ENCODE measurements around the gene WBP2.
"Not testable (repeated sequence)": the region's sequence is repeated elsewhere in the genome, so short reads cannot be mapped to it uniquely, and the experiment has no call there.

WBP2 gene

DNA sequence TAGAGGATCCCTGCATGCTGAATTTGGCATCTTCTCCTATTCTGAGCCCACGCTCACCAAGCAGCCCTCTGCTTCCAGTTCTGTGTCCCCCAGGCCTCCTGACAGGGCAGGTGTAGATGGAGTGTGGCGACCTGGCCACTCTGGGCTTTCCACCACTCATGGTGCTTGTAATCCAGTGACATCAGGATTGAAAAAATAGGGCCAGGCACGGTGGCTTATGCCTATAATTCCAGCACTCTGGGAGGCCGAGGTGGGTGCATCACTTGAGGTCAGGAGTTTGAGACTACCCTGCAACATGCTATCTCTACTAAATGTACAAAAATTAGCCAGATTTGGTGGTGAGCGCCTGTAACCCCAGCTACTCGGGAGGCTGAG, 41.1 kb downstream of the WBP2 start:
- no peak for DNase-seq (ENCODE audit: low read depth)

DNA sequence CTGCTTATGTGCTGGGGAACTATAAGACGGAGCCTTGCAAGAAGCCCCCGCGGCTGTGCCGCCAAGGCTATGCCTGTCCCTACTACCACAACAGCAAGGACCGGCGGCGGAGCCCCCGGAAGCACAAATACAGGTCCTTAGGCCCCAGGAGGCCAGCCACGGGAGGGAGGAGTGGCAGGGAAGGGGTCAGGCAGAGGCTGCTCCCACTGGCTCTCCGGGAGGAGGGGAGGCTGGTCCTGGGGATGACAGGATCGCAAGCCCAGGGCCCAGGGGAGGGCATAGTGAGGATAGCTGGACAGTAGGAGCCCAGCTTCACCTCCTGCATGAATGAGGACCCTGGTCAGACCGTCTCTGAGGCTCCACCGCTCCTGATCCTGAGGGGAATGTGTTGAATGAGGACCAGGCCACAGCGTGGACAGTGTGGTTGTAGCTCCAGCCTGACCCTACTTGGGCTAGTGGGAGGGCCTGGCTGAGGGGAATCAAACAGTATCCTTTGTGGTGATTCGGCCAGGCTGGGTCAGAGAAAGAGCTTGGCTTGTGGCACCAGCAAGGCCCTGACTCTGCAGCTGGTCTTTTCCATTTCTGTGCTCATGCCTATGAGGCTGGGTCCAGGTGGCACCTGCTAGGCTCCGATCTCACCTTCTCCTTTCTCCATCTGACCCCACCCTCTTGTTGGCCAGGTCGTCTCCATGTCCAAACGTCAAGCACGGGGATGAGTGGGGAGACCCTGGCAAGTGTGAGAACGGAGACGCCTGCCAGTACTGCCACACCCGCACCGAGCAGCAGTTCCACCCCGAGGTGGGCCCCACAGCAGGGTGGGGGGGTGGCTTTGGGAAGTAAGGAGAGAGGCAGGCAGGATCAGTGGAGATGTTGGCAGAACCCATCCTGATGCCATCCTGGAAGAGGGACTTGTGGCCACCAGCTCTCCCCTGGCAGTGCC, 41.8 kb downstream of the WBP2 start:
- no peak for DNase-seq (ENCODE audit: low read depth)

- no peak for DNase-seq (ENCODE audit: low read depth)
Observed at GRCh38 chr17:75812096-75813013, 42.8 kb downstream of the WBP2 start.

DNA sequence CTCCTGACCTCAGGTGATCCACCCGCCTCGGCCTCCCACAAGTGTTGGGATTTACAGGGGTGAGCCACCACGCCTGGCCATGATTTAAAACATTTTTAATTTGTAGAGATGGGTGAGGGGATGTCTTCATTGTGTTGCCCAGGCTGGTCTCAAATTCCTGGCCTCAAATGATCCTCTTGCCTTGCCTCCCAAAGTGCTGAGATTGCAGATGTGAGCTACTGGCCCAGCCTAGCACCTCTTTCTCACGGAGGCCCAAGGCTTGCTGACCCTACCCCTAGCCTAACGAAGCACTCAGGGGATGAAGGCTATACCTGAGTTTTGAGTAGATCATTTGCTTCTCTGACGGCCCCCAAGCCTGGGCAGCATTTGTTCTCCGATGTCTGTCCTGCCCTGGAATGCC, 44.0 kb downstream of the WBP2 start:
- DNase-seq (ENCODE audit: low read depth), result no peak

DNA sequence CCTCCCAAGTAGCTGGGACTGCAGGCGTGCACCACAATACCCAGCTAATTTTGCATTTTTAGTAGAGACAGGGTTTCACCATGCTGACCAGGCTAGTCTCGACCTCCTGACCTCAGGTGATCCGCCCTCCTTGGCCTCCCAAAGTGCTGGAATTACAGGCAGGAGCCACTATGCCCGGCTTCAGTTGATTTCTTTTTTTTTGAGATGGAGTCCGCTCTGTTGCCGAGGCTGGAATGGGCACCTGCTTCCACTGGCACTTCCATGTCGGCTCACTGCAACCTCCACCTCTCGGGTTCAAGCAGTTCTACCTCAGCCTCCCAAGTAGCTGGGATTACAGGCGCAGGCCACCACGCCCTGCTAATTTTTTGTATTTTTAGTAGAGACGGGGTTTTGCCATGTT, 44.4 kb downstream of the WBP2 start:
- DNase-seq (ENCODE audit: low read depth), result not testable (repeated sequence)

DNA sequence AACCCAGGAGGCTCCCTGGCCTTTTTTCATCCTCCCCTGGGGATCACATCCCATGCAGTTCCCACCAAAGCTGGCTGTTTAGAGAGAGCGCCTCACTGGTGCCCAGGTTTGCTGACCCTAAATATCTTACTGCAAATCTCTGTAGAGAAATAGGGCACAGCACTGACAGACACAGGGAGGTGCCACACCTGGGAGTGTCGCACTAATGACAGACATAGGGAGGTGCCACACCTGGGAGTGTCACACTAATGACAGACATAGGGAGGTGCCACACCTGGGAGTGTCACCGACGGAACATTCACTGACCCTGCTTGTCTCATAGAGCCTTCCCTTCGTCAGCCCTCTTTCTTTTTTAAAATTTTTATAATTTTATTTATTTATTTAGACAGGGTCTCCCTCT, 44.9 kb downstream of the WBP2 start:
- DNase-seq (ENCODE audit: low read depth), result no peak

DNA sequence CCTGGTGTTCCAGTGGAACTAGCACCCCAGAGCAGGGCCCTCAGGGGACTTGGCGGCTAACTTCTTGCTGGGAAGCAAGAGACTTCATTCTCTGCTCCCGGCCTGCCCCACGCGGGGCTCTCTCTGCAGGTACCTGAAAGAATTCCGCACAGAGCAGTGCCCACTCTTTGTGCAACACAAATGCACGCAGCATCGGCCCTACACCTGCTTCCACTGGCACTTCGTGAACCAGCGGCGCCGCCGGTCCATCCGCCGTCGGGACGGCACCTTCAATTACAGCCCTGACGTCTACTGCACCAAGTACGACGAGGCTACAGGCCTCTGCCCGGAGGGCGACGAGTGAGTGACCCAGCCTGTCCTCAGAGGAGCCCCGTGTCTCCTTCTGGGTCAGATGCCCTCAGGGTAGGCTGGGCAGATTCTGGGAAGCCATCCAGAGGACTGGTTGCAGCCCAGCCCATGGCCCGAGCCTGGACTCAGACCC, 45.5 kb downstream of the WBP2 start:
- DNase-seq (ENCODE audit: low read depth), result no peak

GRCh38 chr17:75808905-75809621, 46.1 kb downstream of the WBP2 start:
- no peak for DNase-seq (ENCODE audit: low read depth)

DNA sequence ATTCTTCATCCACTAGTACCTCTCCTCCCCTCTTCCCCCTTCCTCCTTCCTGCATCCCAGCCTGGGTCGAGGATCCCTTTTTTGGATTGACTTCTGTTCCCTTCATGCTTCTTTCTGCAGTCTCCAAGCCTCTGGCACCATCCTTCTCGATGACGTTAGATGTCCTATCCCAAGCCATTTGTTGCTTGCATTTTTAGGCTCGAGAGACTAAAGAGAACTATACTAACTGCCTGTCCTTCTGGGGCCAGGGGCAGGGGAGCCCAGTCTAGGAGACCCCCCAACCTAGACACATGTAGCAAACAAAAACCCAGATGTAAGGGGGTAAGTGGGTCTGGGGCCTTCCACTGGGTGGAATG, 46.6 kb downstream of the WBP2 start:
- DNase-seq (ENCODE audit: low read depth), result no peak

DNA sequence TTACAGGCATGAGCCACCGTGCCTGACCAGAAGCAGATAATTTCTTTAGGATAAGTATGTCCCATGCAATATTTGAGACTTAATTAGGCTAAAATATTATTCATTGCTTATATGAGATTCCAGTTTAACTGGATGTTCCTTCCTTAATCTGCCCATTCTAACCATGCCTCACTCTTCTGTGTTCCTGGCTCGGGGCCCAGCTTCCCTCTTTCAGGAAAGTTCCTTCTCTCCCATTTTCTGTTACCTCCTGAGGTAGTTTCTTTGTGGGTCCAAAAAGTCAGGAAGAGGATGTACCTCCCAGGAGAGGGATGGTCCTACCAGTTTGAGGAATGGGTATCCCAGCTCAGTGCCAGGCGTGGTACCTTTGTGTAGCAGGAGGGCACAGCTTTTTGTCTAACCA, 47.3 kb downstream of the WBP2 start:
- no peak for DNase-seq (ENCODE audit: low read depth)

GRCh38 chr17:75806822-75807500, 48.2 kb downstream of the WBP2 start:
- DNase-seq (ENCODE audit: low read depth), result no peak

- no peak for DNase-seq (ENCODE audit: low read depth)
Observed at GRCh38 chr17:75803883-75804282, 51.3 kb downstream of the WBP2 start.

- no peak for DNase-seq (ENCODE audit: low read depth)
Observed at GRCh38 chr17:75799402-75799801, 55.7 kb downstream of the WBP2 start.

GRCh38 chr17:75795820-75796607, 59.1 kb downstream of the WBP2 start:
- DNase-seq (ENCODE audit: low read depth), result no peak

Measured in EH (cell line).